Glutamatergic neuron (in vitro differentiated cells): Measurements from ENCODE around the gene ADORA1. TPM values are rescaled to one million over a fixed set of nuclear protein-coding genes. Genes with fewer than 3 reads are reported as not detected.

ENCODE experiments used
- DNase-seq: peaks from one replicate; pipeline ENCODE4 v3.0.0; 2022
- H3K27ac Mint-ChIP-seq: one replicate; pipeline ENCODE4 v1.8.0; 2020; ENCODE audit warnings: mild to moderate bottlenecking, mixed read lengths, inconsistent platforms; ENCODE audit not compliant: unreplicated experiment
- H3K27me3 Mint-ChIP-seq: one replicate; pipeline ENCODE4 v1.8.0; 2020; ENCODE audit warnings: mild to moderate bottlenecking, moderate library complexity, mixed read lengths, inconsistent platforms; ENCODE audit not compliant: unreplicated experiment
- H3K36me3 Mint-ChIP-seq: one replicate; pipeline ENCODE4 v1.8.0; 2020; ENCODE audit warnings: mild to moderate bottlenecking, mixed read lengths, inconsistent platforms; ENCODE audit not compliant: unreplicated experiment
- H3K4me1 Mint-ChIP-seq: one replicate; pipeline ENCODE4 v1.8.0; 2020; ENCODE audit warnings: mild to moderate bottlenecking, low read depth, mixed read lengths, inconsistent platforms; ENCODE audit not compliant: unreplicated experiment
- H3K4me3 Mint-ChIP-seq: one replicate; pipeline ENCODE4 v1.8.0; 2020; ENCODE audit warnings: mild to moderate bottlenecking, mixed read lengths, inconsistent platforms; ENCODE audit not compliant: unreplicated experiment
- H3K9me3 Mint-ChIP-seq: one replicate; pipeline ENCODE4 v1.8.0; 2020; ENCODE audit warnings: mild to moderate bottlenecking, moderate library complexity, mixed read lengths, inconsistent platforms; ENCODE audit not compliant: unreplicated experiment
- CTCF ChIP-seq: fragments of 200-600 bp; sonication (generic); IDR thresholded peaks from one replicate; pipeline ENCODE4 v1.5.0; 2021; ENCODE audit not compliant: partially characterized antibody, unreplicated experiment
- total RNA-seq: library from RNA; stranded (reverse); fragmentation: NEBNext Ultra II Directional; extraction: Animal tissue kit (Norgen Biotek cat#: 25700); gene quantifications from one replicate; pipeline ENCODE4 v1.2.1, GENCODE V29; 2021; ENCODE audit not compliant: unreplicated experiment

Gene ADORA1
- total RNA-seq, 1 donor from 2014 or later = 1.2 TPM

GRCh38 chr1:203098914-203099520 is 28.5 kb upstream of the ADORA1 start:
- no peak overlapping the region for H3K4me3 Mint-ChIP-seq
- peaks cover 7% of the 10 kb centered on the region for H3K27me3 Mint-ChIP-seq
- H3K4me1 Mint-ChIP-seq = peaks cover 20% of the 10 kb centered on the region
- TF ChIP-seq CTCF = no peak
- no peak overlapping the region for H3K27ac Mint-ChIP-seq
- peaks cover 8% of the 10 kb centered on the region for H3K9me3 Mint-ChIP-seq
- H3K36me3 Mint-ChIP-seq = peaks cover 21% of the 10 kb centered on the region
- no peak for DNase-seq

- Mint-ChIP-seq H3K27ac (no peak overlapping the region), H3K9me3 (peaks cover 3% of the 10 kb centered on the region), H3K27me3 (peaks cover 7% of the 10 kb centered on the region)
Measured at GRCh38 chr1:203099805-203100515, 27.6 kb upstream of the ADORA1 start.

GRCh38 chr1:203100516-203100869 is 27.0 kb upstream of the ADORA1 start:
- no peak for TF ChIP-seq CTCF
- Mint-ChIP-seq H3K27me3 (peaks cover 4% of the 10 kb centered on the region), H3K27ac (no peak overlapping the region), H3K36me3 (peaks cover 14% of the 10 kb centered on the region), H3K4me1 (peaks cover 20% of the 10 kb centered on the region), H3K9me3 (no peaks in the 10 kb centered on the region), H3K4me3 (no peak overlapping the region)
- DNase-seq = no peak

More at GRCh38 chr1:203099805-203100515, 27.6 kb upstream of the ADORA1 start:
- peaks cover 20% of the 10 kb centered on the region for H3K4me1 Mint-ChIP-seq
- no peak for TF ChIP-seq CTCF
- DNase-seq = no peak
- H3K4me3 Mint-ChIP-seq = no peak overlapping the region
- peaks cover 14% of the 10 kb centered on the region for H3K36me3 Mint-ChIP-seq

GRCh38 chr1:203101813-203102634 is 25.5 kb upstream of the ADORA1 start:
- Mint-ChIP-seq H3K36me3 (peaks cover 9% of the 10 kb centered on the region), H3K4me3 (peak overlapping the region; percentile 39), H3K9me3 (no peaks in the 10 kb centered on the region), H3K27ac (peak overlapping the region; percentile 54), H3K27me3 (peaks cover 4% of the 10 kb centered on the region), H3K4me1 (peaks cover 20% of the 10 kb centered on the region)
- TF ChIP-seq CTCF = no peak
- DNase-seq = no peak
